OCI-LY3 (cell line): ENCODE measurements around the gene TFCP2L1.

Experiments used
- H2AFZ ChIP-seq: fragments of 200-600, 300-600 bp; shearing (Covaris generic); 2 replicates; pipeline ENCODE4 v1.6.0; 2014; ENCODE audit warnings: antibody characterized with exemption, low read depth, low read length
- H3K27ac ChIP-seq: fragments of 200-600, 300-600 bp; sonication (generic); 2 replicates; pipeline ENCODE4 v1.5.1; 2014; ENCODE audit warnings: mild to moderate bottlenecking, low read length, moderate library complexity, mixed read lengths
- H3K27me3 ChIP-seq: fragments of 200-600, 300-600 bp; sonication (generic); 2 replicates; pipeline ENCODE4 v1.6.1; 2014; ENCODE audit warnings: low read depth, low read length, mixed read lengths
- H3K36me3 ChIP-seq: fragments of 200-600, 300-600 bp; sonication (generic); replicated peaks from 2 replicates; pipeline ENCODE3; 2014; ENCODE audit warnings: low read depth, low read length, mixed read lengths
- H3K4me1 ChIP-seq: fragments of 300-600, 200-600 bp; sonication (generic); 2 replicates; pipeline ENCODE4 v1.6.1; 2014; ENCODE audit warnings: low read length, mixed read lengths
- H3K4me2 ChIP-seq: fragments of 200-600, 300-600 bp; sonication (generic); 2 replicates; pipeline ENCODE4 v1.6.1; 2014; ENCODE audit warnings: low read length, mixed read lengths
- H3K4me3 ChIP-seq: fragments of 300-600, 200-600 bp; sonication (generic); 2 replicates; pipeline ENCODE4 v1.5.1; 2014; ENCODE audit warnings: antibody characterized with exemption, mild to moderate bottlenecking, low read length, moderate library complexity
- H3K79me2 ChIP-seq: fragments of 300-600, 200-600 bp; shearing (Covaris generic); 2 replicates; pipeline ENCODE4 v1.6.1; 2014; ENCODE audit warnings: mild to moderate bottlenecking, low read length, mixed read lengths
- H3K9ac ChIP-seq: fragments of 300-600, 200-600 bp; shearing (Covaris generic); 2 replicates; pipeline ENCODE4 v1.6.0; 2014; ENCODE audit warnings: mild to moderate bottlenecking, low read length, moderate library complexity
- H3K9me3 ChIP-seq: fragments of 200-600, 300-600 bp; shearing (Covaris generic); 2 replicates; pipeline ENCODE4 v1.6.1; 2014; ENCODE audit warnings: low read length, mixed read lengths; ENCODE audit not compliant: insufficient read depth
- H4K20me1 ChIP-seq: fragments of 200-600, 300-600 bp; sonication (generic); 2 replicates; pipeline ENCODE4 v1.6.1; 2016; ENCODE audit warnings: low read length, mixed read lengths; ENCODE audit not compliant: insufficient read depth
- CTCF ChIP-seq: fragments of 200-600, 300-600 bp; sonication (generic); IDR thresholded peaks from 2 replicates; pipeline ENCODE4 v1.5.1; 2014; ENCODE audit warnings: antibody characterized with exemption, low read length, low read depth
- EZH2phosphoT487 ChIP-seq: fragments of 200-600 bp; shearing (Covaris generic); IDR thresholded peaks from 2 replicates; pipeline ENCODE4 v1.6.1; 2018; ENCODE audit warnings: antibody characterized with exemption, mixed run types, low read depth

The TFCP2L1 gene

GRCh38 chr2:121211251-121211650 lies 73.8 kb downstream of the TFCP2L1 start:
- H3K36me3 ChIP-seq = no peaks in the 10 kb centered on the region
- no peak overlapping the region for H3K4me2 ChIP-seq
- H3K4me3 ChIP-seq = no peak overlapping the region
- H3K79me2 ChIP-seq = no peaks in the 10 kb centered on the region
- no peak for TF ChIP-seq EZH2phosphoT487
- TF ChIP-seq CTCF = no peak
- H3K9ac ChIP-seq = no peak overlapping the region
- H3K9me3 ChIP-seq = no peaks in the 10 kb centered on the region
- no peak overlapping the region for H3K27ac ChIP-seq
- no peaks in the 10 kb centered on the region for H3K27me3 ChIP-seq
- H4K20me1 ChIP-seq = no peaks in the 10 kb centered on the region
- no peak overlapping the region for H2AFZ ChIP-seq
- no peaks in the 10 kb centered on the region for H3K4me1 ChIP-seq

- Histone ChIP-seq H3K27me3 (no peaks in the 10 kb centered on the region), H3K27ac (no peak overlapping the region), H3K79me2 (no peaks in the 10 kb centered on the region), H3K4me2 (no peak overlapping the region), H3K9ac (no peak overlapping the region), H2AFZ (no peak overlapping the region), H4K20me1 (no peaks in the 10 kb centered on the region), H3K9me3 (no peaks in the 10 kb centered on the region), H3K4me1 (no peaks in the 10 kb centered on the region), H3K36me3 (no peaks in the 10 kb centered on the region), H3K4me3 (no peak overlapping the region)
- TF ChIP-seq EZH2phosphoT487 (no peak), CTCF (no peak)
Measured at GRCh38 chr2:121210691-121211090, 74.3 kb downstream of the TFCP2L1 start.

GRCh38 chr2:121209014-121209610 lies 75.9 kb downstream of the TFCP2L1 start:
- H4K20me1 ChIP-seq = no peaks in the 10 kb centered on the region
- H2AFZ ChIP-seq = no peak overlapping the region
- no peaks in the 10 kb centered on the region for H3K79me2 ChIP-seq
- no peaks in the 10 kb centered on the region for H3K9me3 ChIP-seq
- no peak overlapping the region for H3K4me3 ChIP-seq
- no peaks in the 10 kb centered on the region for H3K4me1 ChIP-seq
- no peaks in the 10 kb centered on the region for H3K27me3 ChIP-seq
- H3K9ac ChIP-seq = no peak overlapping the region
- H3K27ac ChIP-seq = no peak overlapping the region
- H3K36me3 ChIP-seq = no peaks in the 10 kb centered on the region
- H3K4me2 ChIP-seq = no peak overlapping the region
- no peak for TF ChIP-seq EZH2phosphoT487
- no peak for TF ChIP-seq CTCF

GRCh38 chr2:121207494-121207893 lies 77.5 kb downstream of the TFCP2L1 start:
- H3K9ac ChIP-seq = no peak overlapping the region
- no peak overlapping the region for H3K4me3 ChIP-seq
- no peaks in the 10 kb centered on the region for H3K36me3 ChIP-seq
- no peak overlapping the region for H2AFZ ChIP-seq
- TF ChIP-seq EZH2phosphoT487 (no peak), CTCF (no peak)
- no peak overlapping the region for H3K27ac ChIP-seq
- H4K20me1 ChIP-seq = no peaks in the 10 kb centered on the region
- no peaks in the 10 kb centered on the region for H3K27me3 ChIP-seq
- H3K9me3 ChIP-seq = no peaks in the 10 kb centered on the region
- H3K4me1 ChIP-seq = peaks cover 3% of the 10 kb centered on the region; the same call in 1 of the 2 replicates
- H3K79me2 ChIP-seq = no peaks in the 10 kb centered on the region
- no peak overlapping the region for H3K4me2 ChIP-seq
